Esophagus muscularis mucosa (tissue), 4 donors: ENCODE measurements around the gene STAT3. TPM values are rescaled to one million over a fixed set of nuclear protein-coding genes. Genes with fewer than 3 reads are reported as not detected.

ENCODE experiments used
- DNase-seq: peaks from one replicate; pipeline ENCODE4 v3.0.0-alpha.2; 2017; ENCODE audit errors: extremely low spot score
- H3K27ac ChIP-seq, 4 donors: fragments of 200-600 bp; sonication (generic); replicated peaks in 1 of 4; 1 replicate in 3 of 4; 2 replicates in 1 of 4; pipeline ENCODE4 v1.5.1; 2016 to 2019; ENCODE audit warnings: mild to moderate bottlenecking in 1 of 4
- H3K27me3 ChIP-seq, 4 donors: fragments of 200-600 bp; sonication (generic); one replicate each; pipeline versions ENCODE4 v1.5.1 to v1.6.0; 2016 to 2019
- H3K36me3 ChIP-seq, 4 donors: fragments of 200-600 bp; sonication (generic); one replicate each; pipeline ENCODE4 v1.5.1; 2016 to 2019
- H3K4me1 ChIP-seq, 4 donors: fragments of 200-600 bp; sonication (generic); one replicate each; pipeline ENCODE4 v1.5.1; 2016 to 2019
- H3K4me3 ChIP-seq, 4 donors: fragments of 200-600 bp; sonication (generic); 1 replicate in 2 of 4; 2 replicates in 2 of 4; pipeline ENCODE4 v1.5.1; 2016 to 2019; ENCODE audit warnings: mild to moderate bottlenecking in 4 of 4, moderate library complexity in 1 of 4
- H3K9me3 ChIP-seq, 4 donors: fragments of 200-600 bp; sonication (generic); 1 replicate in 3 of 4; 2 replicates in 1 of 4; pipeline ENCODE4 v1.5.1; 2016 to 2019
- CTCF ChIP-seq, 3 experiments: fragments of 200-600 bp in 2 of 3; fragments of 450-650 bp in 1 of 3; sonication (generic) in 2 of 3; IDR thresholded peaks; one replicate each; pipeline ENCODE4 v1.5.1; 2017 to 2019; ENCODE audit warnings: antibody characterized with exemption in 3 of 3, mild to moderate bottlenecking in 2 of 3, moderate library complexity in 1 of 3
- EP300 ChIP-seq: sonication (generic); formaldehyde crosslinking; IDR thresholded peaks from one replicate; pipeline ENCODE4 v1.6.1; 2017; ENCODE audit warnings: antibody characterized with exemption
- POLR2A ChIP-seq: fragments of 450-650 bp; IDR thresholded peaks from one replicate; pipeline ENCODE4 v1.6.1; 2017; ENCODE audit warnings: antibody characterized with exemption, moderate library complexity, mild to moderate bottlenecking, low read depth
- POLR2AphosphoS5 ChIP-seq, 2 donors: sonication (generic); formaldehyde crosslinking; IDR thresholded peaks; one replicate each; pipeline ENCODE4 v1.6.1; 2017; ENCODE audit warnings: antibody characterized with exemption in 2 of 2
- WGBS: methylation state at CpG from one replicate; pipeline ENCODE4 v1.1.5; 2018; 5-methylcytosine and 5-hydroxymethylcytosine counted together
- intact Hi-C: fragments of 100-400 bp; cut with DNase I; formaldehyde crosslinking; loops from one replicate; pipeline ENCODE4 v1.15.1; 2023
- total RNA-seq, 4 donors: library from RNA; depleted of rRNA; stranded (reverse); fragments of >200 nt; gene quantifications; one replicate each; pipeline versions ENCODE4 v1.1.0 to v1.2.1, GENCODE V29; 2016

STAT3 gene
- total RNA-seq: 100 to 1,000 TPM; 137 to 260 (median 211) TPM

GRCh38 chr17:42388381-42389134, at the start of gene STAT3:
Gene STAT3 (minus strand): TSS chr17:42388442. CDS start chr17:42348516, 39,926 bp downstream.
- intact Hi-C loops: no loop called here
- 2% methylated on average over 11 of the region's 44 CpGs for WGBS
- peaks cover 0 to 4% (median under 1%) of the 10 kb centered on the region in 4 donors for H3K36me3 ChIP-seq
- peak within 1 kb of the TSS; percentile 97 to 100 (median 99) for H3K27ac ChIP-seq
- peak; percentile 95 to 98 for TF ChIP-seq POLR2AphosphoS5 (IDR thresholded peaks at IDR 0.05)
- peak; percentile 99 for TF ChIP-seq EP300
- TF ChIP-seq CTCF (IDR thresholded peaks at IDR 0.05): peak in 1 of 3 experiments; percentile 34
- peak; percentile 95 for TF ChIP-seq POLR2A
- H3K4me1 ChIP-seq: peaks cover 36 to 56% (median 51%) of the 10 kb centered on the region in 4 donors
- no peaks in the 10 kb centered on the region for H3K9me3 ChIP-seq
- no peaks in the 10 kb centered on the region for H3K27me3 ChIP-seq
- peak within 1 kb of the TSS; percentile 82 to 98 (median 86) for H3K4me3 ChIP-seq
- DNase-seq: peak; percentile 100

GRCh38 chr17:42436391-42436790, 48.1 kb upstream of the STAT3 start:
- Histone ChIP-seq H3K9me3 (no peaks in the 10 kb centered on the region), H3K27ac (peak overlapping the region; percentile 64 to 78 (median 73)), H3K27me3 (no peaks in the 10 kb centered on the region), H3K4me1 (peaks cover 8 to 18% (median 16%) of the 10 kb centered on the region in 4 donors), H3K4me3 (no peak overlapping the region), H3K36me3 (no peaks in the 10 kb centered on the region)
- 40% methylated on average over 6 of the region's 6 CpGs for WGBS
- DNase-seq: no peak
- TF ChIP-seq POLR2AphosphoS5 (IDR thresholded peaks at IDR 0.05): peak; percentile 63 to 71
- no peak for TF ChIP-seq EP300
- no peak for TF ChIP-seq CTCF (IDR thresholded peaks at IDR 0.05)
- TF ChIP-seq POLR2A: no peak
- intact Hi-C loops: no loop called here

GRCh38 chr17:42431758-42432161, 43.5 kb upstream of the STAT3 start:
- 51% methylated on average over 3 of the region's 3 CpGs for WGBS
- Histone ChIP-seq H3K4me3 (no peak overlapping the region), H3K27ac (peak overlapping the region in 3 of 4 donors; percentile 10 to 39 (median 23)), H3K36me3 (no peaks in the 10 kb centered on the region), H3K4me1 (peaks cover 15 to 45% (median 39%) of the 10 kb centered on the region in 4 donors), H3K27me3 (no peaks in the 10 kb centered on the region), H3K9me3 (no peaks in the 10 kb centered on the region)
- intact Hi-C loops: no loop called here
- no peak for TF ChIP-seq EP300
- TF ChIP-seq POLR2AphosphoS5 (IDR thresholded peaks at IDR 0.05): no peak
- TF ChIP-seq CTCF (IDR thresholded peaks at IDR 0.05): no peak
- no peak for TF ChIP-seq POLR2A
- DNase-seq: no peak

- Histone ChIP-seq H3K27ac (peak overlapping the region in 2 of 4 donors; percentile 30 to 79), H3K4me3 (no peak overlapping the region), H3K27me3 (no peaks in the 10 kb centered on the region), H3K4me1 (peaks cover 10 to 47% (median 41%) of the 10 kb centered on the region in 4 donors), H3K9me3 (no peaks in the 10 kb centered on the region), H3K36me3 (no peaks in the 10 kb centered on the region)
- intact Hi-C loops: loop anchor here (5.0 kb wide), 1 partner anchor 87 kb away; no protein-coding TSS in a partner anchor
- WGBS: 57% methylated on average over 3 of the region's 3 CpGs
- no peak for TF ChIP-seq CTCF (IDR thresholded peaks at IDR 0.05)
- TF ChIP-seq EP300: no peak
- TF ChIP-seq POLR2A: no peak
- no peak for TF ChIP-seq POLR2AphosphoS5 (IDR thresholded peaks at IDR 0.05)
- no peak for DNase-seq
These were observed 41.6 kb upstream of the STAT3 start for GRCh38 chr17:42429726-42430447.
